Fibroblast of skin of right biceps (primary cell): ENCODE results near the gene TUT1.
A peak's percentile ranks its signal among the peaks of the same experiment; 100 is the strongest.
"Not testable (repeated sequence)": the region's sequence is repeated elsewhere in the genome, so short reads cannot be mapped to it uniquely, and the experiment has no call there.

Source experiments
- DNase-seq: peaks from one replicate; pipeline ENCODE4 v3.0.0-alpha.2; 2013

Gene TUT1

DNA sequence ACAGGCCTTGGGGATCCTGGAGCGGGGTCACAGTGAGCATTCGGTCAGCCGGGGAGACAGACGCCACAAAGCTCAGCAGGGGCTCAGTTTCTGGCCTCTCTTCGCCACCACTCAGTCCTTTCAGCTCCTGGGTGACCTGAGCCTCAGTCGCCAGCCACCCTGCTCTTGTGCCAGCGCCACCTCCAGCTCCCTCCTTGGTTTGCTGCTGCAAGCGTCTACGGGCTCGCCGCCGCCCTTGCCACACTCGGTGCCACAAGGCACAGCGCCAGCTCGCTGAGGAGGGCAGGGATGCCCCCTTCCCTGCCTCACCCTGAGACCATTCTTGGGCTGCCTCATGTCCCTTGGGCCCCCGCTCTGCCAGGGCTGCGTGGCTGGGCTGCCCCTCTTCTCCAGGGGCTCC lies 16.2 kb downstream of the TUT1 start:
- no peak for DNase-seq

GRCh38 chr11:62574363-62575071 lies 16.8 kb downstream of the TUT1 start:
- DNase-seq, result peak; percentile 38

DNA sequence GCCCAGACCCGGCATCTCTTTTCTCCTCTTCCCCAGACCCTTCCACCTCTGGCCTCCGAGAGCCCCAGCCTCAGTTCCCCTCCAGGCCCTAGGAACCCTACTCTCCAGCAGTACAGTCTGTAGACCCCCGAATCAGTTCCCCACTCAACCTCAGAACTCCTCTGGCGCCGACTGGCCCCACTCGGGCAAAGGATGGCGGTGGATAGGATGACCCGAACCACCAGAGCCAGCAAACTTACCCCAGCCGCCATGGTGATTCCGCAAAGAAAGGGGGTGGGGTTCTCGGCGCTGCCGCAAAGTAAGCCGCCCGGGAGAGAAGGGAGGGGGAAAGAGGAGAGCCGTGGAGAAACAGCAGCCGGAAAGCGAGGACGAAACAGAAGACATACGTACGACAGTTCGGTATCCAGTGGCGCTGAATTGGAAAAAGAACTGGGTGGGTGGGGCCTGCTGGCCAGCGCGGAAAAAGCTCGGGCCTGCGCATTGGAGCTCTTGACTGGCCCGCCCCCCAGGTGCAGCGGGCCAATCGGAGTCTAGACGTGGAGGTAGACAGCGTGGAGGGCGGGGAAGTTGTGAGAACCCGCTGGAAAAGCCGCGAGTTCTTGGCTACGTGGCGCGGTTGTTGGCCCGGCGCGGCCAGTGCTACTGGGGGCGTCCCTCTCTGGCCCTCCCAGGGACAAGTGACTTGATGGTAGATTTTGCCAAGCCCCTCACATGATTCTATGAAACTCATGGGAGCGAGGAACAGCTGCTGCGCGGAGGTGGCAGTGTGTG lies 17.5 kb downstream of the TUT1 start, which contains the start of gene EEF1G:
EEF1G (minus strand) TSS at position 300 of the 771 bp plus-strand sequence; CDS start at position 251, 49 bp downstream.
- peak; percentile 100 for DNase-seq

GRCh38 chr11:62573006-62573591 lies 18.2 kb downstream of the TUT1 start:
- DNase-seq, result peak; percentile 12

- no peak for DNase-seq
Measured at GRCh38 chr11:62572431-62572830, 18.9 kb downstream of the TUT1 start.

DNA sequence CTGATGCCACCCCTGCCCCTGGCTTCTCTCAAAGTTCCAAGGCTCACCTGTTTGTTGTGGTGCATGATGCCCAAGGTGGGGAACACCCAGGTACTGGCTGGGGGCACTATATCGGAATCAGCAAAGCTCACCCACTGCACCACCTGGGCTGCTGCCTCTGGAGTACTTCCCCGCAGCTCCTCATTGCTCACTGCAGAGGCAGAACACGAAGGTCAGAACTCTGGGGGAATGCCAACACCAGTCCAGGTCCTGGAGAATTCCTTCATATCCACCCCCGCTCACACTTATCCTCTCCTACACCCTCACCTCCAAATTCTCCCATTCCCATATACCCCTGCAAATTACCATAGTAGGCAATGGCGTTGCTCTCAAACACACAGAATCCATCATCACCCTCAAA lies 19.8 kb downstream of the TUT1 start:
- DNase-seq, result not testable (repeated sequence)

GRCh38 chr11:62570903-62571302 lies 20.4 kb downstream of the TUT1 start:
- not testable (repeated sequence) for DNase-seq

GRCh38 chr11:62569611-62570010 lies 21.7 kb downstream of the TUT1 start:
- DNase-seq, result no peak

DNA sequence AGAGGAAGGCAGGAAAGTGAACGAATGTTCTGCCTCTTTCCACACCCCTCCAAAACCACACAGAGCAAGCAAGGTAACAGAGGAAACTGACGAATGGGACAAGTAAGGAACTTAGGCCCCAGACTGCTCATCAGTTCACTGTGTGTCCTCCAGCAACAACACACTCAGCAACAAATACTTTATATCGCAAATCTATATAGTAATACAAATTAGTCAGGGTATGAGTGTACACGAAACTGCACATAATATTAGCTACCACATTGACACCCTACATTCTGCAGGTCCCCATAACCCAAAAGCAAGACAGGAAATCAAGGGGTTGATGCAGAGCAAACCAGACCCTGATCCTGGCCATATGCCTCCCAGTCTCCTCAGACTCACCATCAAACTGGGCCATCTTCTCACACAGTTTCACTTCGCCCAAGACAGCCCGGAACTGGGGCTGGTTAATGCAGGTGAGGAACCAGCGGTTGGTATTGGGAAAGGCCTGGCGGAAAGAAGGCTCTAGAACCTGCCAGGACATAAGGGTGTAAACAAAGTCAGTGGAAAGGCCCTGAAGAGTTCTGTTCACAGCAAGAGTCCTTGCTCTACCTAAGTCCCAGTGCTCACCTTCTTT lies 24.2 kb downstream of the TUT1 start:
- DNase-seq, result no peak

GRCh38 chr11:62566247-62566646 lies 25.1 kb downstream of the TUT1 start:
- no peak for DNase-seq

DNA sequence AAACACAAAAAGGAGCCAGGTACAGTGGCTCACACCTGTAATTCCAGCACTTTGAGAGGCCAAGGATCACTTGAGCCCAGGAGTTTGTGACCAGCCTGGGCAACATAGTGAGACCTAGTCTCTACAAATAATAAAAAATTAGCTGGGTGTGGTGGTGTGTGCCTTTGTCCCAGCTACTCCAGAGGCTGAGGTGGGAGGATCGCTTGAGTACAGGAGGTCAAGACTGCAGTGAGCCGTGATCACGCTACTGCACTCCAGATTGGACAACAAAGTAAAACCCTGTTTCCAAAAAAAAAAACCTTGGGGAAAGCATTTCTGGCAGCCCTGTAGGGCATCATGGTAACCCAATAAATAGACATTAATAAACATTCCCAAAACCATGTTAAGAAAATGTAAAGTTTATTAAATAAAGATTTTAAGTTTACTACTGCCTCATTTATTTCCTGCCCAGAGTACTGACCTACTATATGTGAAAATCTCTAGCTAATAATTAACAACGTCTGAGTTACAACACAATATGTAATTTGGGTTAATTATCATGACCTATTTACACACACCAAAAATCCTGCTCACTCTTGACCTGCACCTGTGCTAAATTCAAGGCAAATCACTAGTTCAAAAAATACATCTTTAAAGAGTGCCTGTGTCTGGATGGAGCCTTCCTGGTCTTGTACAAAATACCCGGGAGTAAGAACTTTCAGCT lies 26.1 kb downstream of the TUT1 start:
- DNase-seq, result no peak

GRCh38 chr11:62561677-62562230 lies 29.6 kb downstream of the TUT1 start:
- DNase-seq, result not testable (repeated sequence)

DNA sequence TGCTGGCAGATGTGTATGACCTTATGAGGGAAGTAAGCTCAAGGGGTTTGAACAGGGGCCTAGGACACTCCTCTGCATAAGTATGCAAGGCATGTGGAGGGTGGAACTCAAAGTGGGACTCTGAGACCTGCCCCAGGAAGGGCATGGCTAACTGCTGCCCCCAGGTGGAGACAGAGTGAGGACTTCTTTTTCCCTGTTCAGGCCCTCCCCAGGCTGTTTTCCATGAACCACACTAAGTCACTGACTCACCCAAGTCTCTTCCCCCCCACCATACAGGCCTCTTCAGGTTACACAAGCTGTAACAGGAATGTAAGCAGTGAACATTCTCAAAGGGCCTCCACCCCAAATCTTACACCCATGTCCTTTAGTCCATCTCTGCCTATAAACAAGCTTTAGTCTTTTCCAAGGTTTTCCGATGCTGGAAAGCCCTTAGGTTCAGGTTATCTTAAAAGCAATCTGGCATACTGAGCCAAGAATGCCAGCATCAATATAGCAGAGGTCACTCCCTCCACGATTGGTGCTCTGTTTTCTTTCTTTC lies 30.7 kb downstream of the TUT1 start:
- peak; percentile 98 for DNase-seq

- not testable (repeated sequence) for DNase-seq
Measured at GRCh38 chr11:62559626-62560025, 31.7 kb downstream of the TUT1 start.

DNA sequence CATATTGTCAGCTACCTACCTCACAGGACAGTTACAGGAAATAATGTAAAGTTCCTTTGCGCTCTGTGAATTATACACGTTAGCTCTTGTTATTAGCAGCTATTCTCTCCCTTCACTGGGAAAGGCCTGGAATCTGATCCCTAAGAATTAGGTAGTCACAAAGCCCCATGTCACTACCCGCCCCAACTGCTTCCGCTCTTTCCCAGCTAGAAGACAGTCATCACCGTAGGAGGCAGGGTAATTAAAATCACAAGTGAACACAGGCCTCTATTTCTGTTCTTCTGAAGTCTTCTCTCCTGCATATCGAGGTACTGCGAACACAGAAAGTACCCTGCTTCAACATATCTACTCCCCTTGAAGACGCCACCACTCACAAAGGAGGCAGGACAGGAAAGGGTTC lies 32.1 kb downstream of the TUT1 start:
- DNase-seq, result no peak

GRCh38 chr11:62558669-62559068 lies 32.7 kb downstream of the TUT1 start:
- no peak for DNase-seq

- no peak for DNase-seq
Measured at GRCh38 chr11:62556875-62557631, 34.3 kb downstream of the TUT1 start.

DNA sequence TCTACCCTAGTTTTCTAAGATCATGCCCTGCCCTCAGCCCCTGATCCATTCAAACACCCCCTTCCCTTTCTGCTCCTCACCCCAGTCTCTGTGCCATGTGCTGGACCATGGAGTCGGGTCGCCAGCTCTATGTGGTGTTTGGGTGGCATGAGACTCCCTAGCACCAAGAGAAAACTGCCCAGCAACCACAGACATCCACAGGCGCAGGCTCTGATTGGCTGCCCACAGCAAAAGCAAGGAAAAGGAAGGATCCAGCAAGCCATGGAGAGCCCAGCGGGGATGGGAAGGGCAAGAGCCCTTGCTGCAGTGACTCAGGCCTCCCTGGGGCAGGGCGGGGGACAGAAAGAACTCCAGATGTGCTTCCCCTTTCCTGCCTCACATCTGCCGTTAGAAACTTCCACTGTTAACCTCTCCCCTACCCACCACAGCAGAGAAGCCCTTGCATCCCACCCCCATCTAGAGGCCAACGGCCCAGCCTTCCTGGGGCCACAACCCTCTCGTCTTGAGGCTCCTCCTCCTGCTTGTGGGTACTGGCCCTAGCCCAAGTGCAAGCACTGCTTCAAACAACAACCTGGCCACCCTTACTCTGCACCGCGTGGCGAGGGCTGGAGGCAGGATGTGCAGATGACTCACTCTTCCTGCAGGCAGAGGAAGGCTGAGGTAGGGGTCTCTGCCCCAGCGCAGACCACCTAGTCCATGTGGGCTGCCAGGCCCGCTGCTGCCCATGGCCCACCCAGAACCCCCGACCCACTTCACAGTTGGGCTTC lies 35.0 kb downstream of the TUT1 start:
- DNase-seq, result peak; percentile 95

GRCh38 chr11:62555464-62556107 lies 35.7 kb downstream of the TUT1 start:
- peak; percentile 54 for DNase-seq
